ENCODE measurements around the gene ANKS1B.
"Not testable (repeated sequence)": the region's sequence is repeated elsewhere in the genome, so short reads cannot be mapped to it uniquely, and the experiment has no call there.

Gene ANKS1B

GRCh38 chr12:98870504-98870903 lies 1114.2 kb downstream of the ANKS1B start:
- no peak for DNase-seq (ENCODE audit: low read depth in 2 of 2)

DNA sequence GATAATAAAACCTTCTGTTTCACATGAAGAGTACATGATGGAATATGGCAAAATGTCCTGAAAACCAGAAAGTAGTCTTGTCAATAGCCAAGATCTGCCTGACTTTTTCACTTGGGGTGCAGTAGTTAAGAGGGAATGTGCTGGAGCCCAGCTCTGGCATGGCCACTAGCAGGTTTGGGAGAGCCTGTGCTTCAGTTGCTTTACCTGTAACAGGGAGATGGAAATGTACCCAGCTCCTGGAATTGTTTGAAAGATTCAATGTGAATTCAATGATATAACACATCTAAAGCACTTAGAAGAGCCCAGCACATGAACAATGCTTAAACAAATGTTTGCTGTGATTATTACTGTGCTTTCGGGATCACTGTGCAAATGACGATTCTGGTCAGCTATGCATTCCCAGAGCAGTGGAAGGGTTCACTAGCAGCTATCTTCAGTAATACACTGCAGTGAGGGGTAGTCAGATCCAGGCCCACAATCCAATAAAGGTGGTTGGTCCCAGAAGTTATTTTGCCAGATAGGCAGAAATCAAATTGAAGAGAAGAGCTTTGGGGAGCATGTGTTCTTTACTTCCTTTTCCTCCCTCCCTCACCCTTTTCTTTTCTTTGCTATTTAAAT lies 1114.7 kb downstream of the ANKS1B start:
- no peak for DNase-seq (ENCODE audit: low read depth in 2 of 2)

GRCh38 chr12:98868538-98868937 lies 1116.2 kb downstream of the ANKS1B start:
- no peak for DNase-seq (ENCODE audit: low read depth in 2 of 2)

DNA sequence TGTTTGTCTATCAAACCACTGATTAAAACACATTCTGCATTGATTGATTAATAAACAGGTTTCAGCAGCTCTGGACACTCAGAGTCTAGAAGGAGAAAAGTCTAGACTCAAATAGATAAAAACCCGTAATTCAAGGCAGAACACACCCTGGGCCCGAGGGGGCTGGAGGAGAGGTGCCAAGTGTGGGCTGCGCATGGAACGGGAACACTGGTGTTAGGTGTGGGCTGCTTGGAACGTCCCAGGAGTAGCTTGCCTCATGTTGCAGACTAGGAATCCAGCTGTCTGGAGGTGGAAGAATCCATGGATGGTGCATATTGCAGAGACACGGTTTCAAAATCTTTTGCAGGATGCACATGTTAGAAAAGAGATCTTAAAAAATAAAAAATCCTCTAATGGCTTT lies 1116.7 kb downstream of the ANKS1B start:
- DNase-seq (ENCODE audit: low read depth in 2 of 2) = no peak

GRCh38 chr12:98864363-98864762 lies 1120.4 kb downstream of the ANKS1B start:
- DNase-seq (ENCODE audit: low read depth in 2 of 2) = no peak

GRCh38 chr12:98863167-98863566 lies 1121.6 kb downstream of the ANKS1B start:
- no peak for DNase-seq (ENCODE audit: low read depth in 2 of 2)

DNA sequence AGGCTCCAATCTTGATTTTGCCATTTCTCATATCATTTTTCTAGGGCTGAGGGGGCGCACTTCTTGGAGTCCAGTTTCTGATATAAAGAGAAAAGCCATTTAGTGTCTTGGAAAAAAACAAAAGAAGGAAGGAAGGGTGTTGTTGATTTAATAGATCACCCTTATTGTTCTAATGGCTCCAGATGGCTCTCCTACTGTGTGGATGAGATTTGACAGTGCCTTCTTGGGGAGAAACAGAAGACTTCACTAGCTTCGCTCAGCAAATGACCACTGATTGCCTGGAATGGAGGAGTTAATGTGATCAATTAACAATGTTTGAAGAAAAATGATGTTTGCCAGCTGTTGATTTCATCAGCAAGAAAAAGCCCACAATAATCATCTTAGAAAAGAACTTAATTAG lies 1123.5 kb downstream of the ANKS1B start:
- DNase-seq (ENCODE audit: low read depth in 2 of 2) = no peak

DNA sequence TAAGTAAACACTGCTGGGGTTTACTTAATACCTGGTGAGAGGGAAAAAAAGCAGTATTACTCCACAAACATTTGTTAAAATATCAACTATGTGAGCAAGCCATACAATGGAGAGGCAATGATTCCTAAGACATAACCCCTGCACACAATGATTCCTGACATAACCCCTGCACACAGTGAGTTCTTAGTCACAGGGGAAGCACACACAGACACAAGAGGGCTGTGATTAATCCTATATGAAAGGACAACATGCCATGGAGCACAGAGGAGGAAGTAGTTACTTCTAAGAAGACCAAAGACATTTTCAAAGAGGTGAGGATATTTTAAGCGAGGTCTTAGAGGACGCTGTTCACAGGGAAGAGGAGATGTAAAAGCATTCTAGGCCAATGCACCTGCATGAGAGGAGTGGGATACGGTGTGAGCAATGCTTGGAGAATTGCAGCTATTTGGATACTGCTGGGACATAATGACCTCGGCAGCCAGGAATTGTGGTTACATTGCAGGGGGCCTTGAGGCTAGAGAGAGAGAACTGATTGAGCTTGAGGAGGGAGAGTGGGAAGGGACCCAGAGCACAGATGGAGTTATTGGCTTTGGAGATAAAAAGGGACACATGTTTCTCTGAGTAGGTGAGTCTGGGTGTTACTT lies 1127.7 kb downstream of the ANKS1B start:
- DNase-seq (ENCODE audit: low read depth in 2 of 2) = no peak

DNA sequence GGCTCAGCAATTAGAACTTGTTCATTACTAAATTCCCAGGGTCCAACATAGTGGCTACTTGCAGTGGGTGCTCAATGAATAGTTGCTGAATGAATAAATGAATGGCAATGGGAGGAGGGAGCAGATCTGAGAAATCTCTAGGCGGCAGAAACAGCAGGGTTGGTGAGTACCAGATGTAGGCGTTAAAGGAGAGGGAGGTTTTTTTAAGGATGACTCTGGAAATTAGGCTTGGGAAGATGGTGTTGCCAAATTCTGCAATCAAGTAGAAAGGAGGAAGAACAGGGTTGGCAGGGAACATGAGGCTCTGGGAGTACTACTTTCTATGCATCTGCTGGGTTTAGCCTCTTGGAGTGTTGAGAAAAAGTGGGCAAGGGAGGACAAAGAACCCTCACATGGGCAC lies 1132.6 kb downstream of the ANKS1B start:
- DNase-seq (ENCODE audit: low read depth in 2 of 2) = no peak

GRCh38 chr12:98847242-98847641 lies 1137.5 kb downstream of the ANKS1B start:
- DNase-seq (ENCODE audit: low read depth in 2 of 2) = no peak

DNA sequence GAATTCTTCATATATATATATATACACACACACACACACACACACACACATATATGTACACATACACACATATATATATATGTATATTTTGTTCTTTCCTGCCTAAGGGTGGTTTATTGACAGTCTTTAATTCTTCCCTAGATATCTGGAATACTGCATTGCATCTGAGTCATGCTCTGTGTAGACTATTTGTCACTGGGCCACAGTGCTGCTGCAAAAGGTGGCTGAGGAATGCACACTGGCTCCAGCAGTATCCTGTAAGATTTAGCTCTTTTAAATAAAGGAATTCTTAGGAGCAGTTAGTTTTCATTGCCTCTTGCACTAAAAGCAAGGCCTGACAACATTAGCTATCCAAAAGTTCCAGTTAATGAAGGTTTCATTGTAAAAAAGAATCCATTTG lies 1138.8 kb downstream of the ANKS1B start:
- DNase-seq (ENCODE audit: low read depth in 2 of 2) = no peak

DNA sequence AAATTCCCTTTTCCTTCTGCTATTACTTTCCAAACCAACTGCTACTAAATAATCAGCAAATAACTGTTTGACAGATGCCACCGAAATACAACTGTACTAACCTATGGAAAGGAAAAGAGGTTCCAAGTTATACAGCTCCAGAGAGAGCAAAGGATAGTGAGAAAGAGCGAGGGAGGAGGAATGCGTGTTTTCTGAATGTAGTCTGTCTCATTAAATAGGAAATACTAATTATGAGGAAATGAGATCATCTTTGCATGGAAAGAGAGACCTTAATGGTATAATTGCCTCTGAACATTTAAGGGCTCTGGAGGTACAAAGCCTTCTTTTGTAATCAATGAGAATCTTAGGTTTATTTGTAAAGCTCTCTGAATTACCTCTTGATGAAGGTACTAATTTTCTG lies 1144.4 kb downstream of the ANKS1B start:
- DNase-seq (ENCODE audit: low read depth in 2 of 2) = no peak

- no peak for DNase-seq (ENCODE audit: low read depth in 2 of 2)
Observed at GRCh38 chr12:98838231-98838647, 1146.5 kb downstream of the ANKS1B start.

DNA sequence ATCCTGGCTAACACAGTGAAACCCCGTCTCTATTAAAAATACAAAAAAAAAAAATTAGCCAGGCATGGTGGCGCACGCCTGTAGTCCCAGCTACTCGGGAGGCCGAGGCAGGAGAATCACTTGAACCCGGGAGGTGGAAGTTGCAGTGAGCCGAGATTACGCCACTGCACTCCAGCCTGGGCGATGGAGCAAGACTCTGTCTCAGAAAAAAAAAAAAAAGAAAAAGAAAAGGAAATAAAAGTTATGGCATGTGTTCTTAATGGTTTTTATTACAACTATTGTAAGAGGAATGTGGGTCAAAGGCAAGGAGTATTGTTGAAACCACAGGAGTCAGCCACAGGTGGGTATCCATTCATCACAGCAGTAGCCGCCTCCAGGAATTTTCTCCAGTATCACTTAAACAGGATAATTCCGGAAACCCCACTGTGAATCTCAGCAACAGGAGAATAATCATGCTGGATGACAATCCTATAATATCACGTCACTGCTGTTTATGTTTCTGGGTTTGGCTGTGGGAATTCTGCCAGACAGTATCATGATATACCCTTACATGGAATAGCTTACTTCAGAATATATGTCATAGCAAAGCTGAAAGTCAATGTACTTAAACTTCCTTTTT lies 1147.5 kb downstream of the ANKS1B start:
- not testable (repeated sequence) for DNase-seq (ENCODE audit: low read depth in 2 of 2)

GRCh38 chr12:98830657-98831056 lies 1154.1 kb downstream of the ANKS1B start:
- DNase-seq (ENCODE audit: low read depth in 2 of 2) = no peak

DNA sequence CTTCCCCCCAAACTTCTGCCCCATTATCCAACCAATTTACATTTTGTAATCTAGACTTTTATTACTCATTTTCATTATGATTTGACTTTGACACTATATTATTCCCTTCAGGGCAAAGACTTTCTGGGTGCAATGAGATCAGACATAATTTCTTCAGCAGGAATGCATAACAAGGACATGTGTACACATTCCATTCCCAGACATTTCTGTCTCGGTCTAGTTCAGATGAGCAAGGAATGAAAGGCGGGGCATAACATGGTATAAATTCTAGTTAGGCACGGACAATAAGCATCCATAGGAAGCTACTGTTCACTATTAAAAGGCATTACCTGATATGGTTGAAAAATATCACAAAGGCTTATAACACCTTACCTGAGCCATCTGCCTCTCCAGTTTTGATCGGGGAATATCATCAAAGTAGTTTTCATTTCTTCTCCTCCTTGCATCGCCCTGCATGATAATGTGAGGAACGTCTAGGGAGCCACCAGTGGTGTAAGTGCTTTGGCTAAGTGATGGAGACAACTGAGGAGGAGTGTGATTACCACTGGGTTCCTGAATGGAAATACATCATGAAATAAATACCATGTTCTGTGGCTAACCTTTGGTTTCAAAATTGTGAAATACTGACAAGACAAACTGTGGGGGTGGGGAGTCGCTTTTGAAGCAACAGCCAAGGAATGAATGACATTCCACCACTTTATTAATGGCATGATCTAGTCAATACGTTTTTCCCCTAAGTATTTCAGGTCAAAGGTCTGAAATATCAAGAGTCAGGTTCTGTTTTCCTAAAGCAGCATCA lies 1155.7 kb downstream of the ANKS1B start:
- no peak for DNase-seq (ENCODE audit: low read depth in 2 of 2)

GRCh38 chr12:98823012-98823411 lies 1161.7 kb downstream of the ANKS1B start:
- DNase-seq (ENCODE audit: low read depth in 2 of 2) = no peak

- no peak for DNase-seq (ENCODE audit: low read depth in 2 of 2)
Observed at GRCh38 chr12:98821866-98822265, 1162.9 kb downstream of the ANKS1B start.

- no peak for DNase-seq (ENCODE audit: low read depth in 2 of 2)
Observed at GRCh38 chr12:98821232-98821631, 1163.5 kb downstream of the ANKS1B start.

DNA sequence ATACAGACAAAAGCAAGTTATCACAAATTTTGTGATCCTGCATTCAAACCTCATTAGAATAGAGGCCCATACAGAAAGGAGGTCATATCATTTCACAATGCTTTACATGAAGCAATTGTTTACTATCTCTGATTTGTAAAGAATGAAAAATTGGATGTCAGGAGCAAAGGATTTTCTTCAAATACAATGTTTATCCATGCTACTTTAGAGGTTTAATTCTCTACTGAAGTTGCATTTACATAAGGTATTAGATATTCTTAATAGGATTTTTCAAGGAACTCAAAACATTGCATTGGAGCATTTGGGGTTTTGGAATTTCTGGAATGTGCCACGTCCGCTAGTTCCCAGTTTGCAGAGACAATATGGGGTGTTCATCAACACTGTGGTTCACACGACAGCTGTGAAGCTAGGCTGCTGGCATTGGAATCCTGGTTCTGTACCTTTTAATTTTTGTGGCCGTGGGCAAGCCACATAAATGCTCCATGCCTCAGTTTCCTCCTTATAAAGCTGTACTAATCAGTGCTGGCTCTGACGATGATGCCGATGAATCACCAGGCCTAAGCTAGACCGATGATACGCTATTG lies 1164.8 kb downstream of the ANKS1B start:
- DNase-seq (ENCODE audit: low read depth in 2 of 2) = no peak

- DNase-seq (ENCODE audit: low read depth in 2 of 2) = no peak
Observed at GRCh38 chr12:98819071-98819470, 1165.7 kb downstream of the ANKS1B start.

- no peak for DNase-seq (ENCODE audit: low read depth in 2 of 2)
Observed at GRCh38 chr12:98818239-98818638, 1166.5 kb downstream of the ANKS1B start.
